Measurements from ENCODE around the gene PEF1.

DNA sequence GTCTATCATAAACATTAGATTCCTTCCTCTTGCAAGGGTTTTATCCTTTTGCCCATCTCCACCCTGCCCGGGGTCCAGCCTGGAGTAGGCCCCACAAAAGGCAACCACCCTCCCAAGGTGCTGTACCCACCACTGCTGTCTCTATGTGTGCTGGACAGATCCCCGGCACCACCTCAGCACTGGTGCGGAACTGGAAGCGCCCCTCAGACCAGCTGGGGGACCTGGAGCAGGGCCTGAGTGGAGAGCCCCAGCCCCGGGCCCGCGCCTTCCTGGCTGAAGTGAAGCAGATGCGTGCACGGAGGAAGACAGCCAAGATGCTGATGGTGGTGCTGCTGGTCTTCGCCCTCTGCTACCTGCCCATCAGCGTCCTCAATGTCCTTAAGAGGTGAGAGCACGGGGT is 21.3 kb downstream of the PEF1 start:
- TF ChIP-seq, protein P1, sequence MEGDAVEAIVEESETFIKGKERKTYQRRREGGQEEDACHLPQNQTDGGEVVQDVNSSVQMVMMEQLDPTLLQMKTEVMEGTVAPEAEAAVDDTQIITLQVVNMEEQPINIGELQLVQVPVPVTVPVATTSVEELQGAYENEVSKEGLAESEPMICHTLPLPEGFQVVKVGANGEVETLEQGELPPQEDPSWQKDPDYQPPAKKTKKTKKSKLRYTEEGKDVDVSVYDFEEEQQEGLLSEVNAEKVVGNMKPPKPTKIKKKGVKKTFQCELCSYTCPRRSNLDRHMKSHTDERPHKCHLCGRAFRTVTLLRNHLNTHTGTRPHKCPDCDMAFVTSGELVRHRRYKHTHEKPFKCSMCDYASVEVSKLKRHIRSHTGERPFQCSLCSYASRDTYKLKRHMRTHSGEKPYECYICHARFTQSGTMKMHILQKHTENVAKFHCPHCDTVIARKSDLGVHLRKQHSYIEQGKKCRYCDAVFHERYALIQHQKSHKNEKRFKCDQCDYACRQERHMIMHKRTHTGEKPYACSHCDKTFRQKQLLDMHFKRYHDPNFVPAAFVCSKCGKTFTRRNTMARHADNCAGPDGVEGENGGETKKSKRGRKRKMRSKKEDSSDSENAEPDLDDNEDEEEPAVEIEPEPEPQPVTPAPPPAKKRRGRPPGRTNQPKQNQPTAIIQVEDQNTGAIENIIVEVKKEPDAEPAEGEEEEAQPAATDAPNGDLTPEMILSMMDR (IDR thresholded peaks at IDR 0.05): no peak
- TF ChIP-seq POLR2A (IDR thresholded peaks at IDR 0.05): no peak
